ENCODE results near the gene PTGES3.
"Not testable (repeated sequence)": the region's sequence is repeated elsewhere in the genome, so short reads cannot be mapped to it uniquely, and the experiment has no call there.

PTGES3 gene

DNA sequence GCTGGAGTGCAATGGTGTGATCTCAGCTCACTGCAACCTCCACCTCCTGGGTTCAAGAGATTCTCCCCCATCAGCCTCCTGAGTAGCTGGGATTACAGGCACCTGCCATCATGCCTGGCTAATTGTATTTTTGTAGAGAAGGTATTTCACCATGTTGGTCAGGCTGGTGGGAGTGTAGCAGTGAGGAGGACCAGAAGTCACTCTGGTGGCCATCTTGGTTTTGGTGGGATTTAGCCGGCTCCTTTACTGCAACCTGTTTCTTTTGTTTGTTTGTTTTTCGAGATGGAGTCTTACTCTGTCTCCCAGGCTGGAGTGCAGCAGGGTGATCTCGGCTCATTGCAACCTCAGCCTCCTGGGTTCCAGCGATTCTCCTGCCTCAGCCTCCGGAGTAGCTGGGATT, 16.4 kb upstream of the PTGES3 start:
- DNase-seq = not testable (repeated sequence)

DNA sequence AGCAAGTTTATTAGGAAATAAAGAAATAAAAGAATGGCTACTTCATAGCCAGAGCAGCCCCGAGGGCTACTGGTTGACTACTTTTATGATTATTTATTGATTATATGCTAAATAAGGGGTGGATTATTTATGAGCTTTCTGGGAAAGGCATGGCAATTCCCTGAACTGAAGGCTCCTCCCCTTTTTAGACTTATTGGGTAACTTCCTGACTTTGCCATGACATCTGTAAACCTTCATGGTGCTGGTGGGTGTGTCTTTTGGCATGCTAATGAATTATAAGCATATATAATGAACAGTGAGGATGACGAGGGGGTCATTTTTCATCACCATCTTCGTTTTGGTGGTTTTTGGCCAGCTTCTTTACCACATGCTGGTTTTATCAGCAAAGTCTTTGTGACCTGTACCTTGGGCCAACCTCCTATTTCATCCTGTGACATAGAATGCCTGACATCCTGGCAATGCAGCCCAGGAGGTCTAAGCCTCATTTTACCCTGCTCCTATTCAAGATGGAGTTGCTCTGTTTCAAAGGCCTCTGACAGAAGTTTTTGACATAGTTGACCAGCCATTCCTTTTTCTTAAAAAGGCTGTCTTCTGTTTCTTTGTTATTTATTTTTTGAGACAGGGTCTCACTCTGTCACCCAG, 11.1 kb upstream of the PTGES3 start:
- no peak for DNase-seq

GRCh38 chr12:56695327-56696101, 7.4 kb upstream of the PTGES3 start:
- DNase-seq = no peak

DNA sequence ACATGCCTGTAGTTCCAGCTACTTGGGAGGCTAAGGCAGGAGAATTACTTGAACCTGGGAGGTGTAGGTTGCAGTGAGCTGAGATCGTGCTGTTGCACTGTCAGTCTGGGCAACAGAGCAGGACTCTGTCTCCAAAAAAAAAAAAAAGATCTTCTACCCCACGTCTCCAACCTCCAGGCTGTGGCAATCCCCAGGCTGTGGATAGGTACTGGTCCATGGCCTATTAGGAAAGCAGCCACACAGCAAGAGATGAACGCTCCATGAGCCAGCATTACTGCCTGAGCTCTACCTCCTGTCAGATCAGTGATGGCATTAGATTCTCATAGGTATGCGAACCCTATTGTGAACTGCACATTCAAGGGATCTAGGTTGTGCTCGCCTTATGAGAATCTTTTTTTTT, 6.1 kb upstream of the PTGES3 start:
- no peak for DNase-seq

- no peak for DNase-seq
These were observed 694 bp upstream of the PTGES3 start for GRCh38 chr12:56688846-56689109.

GRCh38 chr12:56687223-56688128, 608 bp downstream of the PTGES3 start:
- peak; percentile 61 for DNase-seq

GRCh38 chr12:56684745-56685359, 3.2 kb downstream of the PTGES3 start:
- no peak for DNase-seq

DNA sequence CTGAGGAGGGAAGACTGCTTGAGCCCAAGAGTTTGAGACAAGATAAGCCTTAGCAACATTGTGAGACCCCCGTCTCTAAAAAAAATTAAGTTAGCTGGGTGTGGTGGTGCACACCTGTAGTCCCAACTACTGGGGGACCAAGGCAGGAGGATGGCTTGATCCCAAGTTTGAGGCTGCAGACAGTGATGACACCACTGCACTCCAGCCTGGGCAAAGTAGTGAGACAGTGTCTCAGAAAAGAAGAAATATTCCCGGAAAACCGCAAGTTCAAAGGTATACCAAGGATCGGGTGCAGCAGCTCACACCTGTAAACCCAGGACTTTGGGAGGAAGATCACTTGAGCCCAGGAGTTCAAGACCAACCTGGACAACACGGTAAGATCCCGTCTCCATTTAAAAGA, 5.8 kb downstream of the PTGES3 start:
- DNase-seq = no peak

GRCh38 chr12:56679883-56680575, 8.1 kb downstream of the PTGES3 start:
- DNase-seq = no peak

- DNase-seq = no peak
These were observed 9.2 kb downstream of the PTGES3 start for GRCh38 chr12:56678852-56679251.

- DNase-seq = peak; percentile 47
These were observed 10.4 kb downstream of the PTGES3 start for GRCh38 chr12:56677680-56678079.

- no peak for DNase-seq
These were observed 11.1 kb downstream of the PTGES3 start for GRCh38 chr12:56676851-56677580.

- no peak for DNase-seq
These were observed 16.5 kb downstream of the PTGES3 start for GRCh38 chr12:56671608-56672007.

- no peak for DNase-seq
These were observed 17.2 kb downstream of the PTGES3 start for GRCh38 chr12:56670836-56671235.

- DNase-seq = no peak
These were observed 20.0 kb downstream of the PTGES3 start for GRCh38 chr12:56668197-56668457.

GRCh38 chr12:56661979-56662638, 26.0 kb downstream of the PTGES3 start:
- no peak for DNase-seq

DNA sequence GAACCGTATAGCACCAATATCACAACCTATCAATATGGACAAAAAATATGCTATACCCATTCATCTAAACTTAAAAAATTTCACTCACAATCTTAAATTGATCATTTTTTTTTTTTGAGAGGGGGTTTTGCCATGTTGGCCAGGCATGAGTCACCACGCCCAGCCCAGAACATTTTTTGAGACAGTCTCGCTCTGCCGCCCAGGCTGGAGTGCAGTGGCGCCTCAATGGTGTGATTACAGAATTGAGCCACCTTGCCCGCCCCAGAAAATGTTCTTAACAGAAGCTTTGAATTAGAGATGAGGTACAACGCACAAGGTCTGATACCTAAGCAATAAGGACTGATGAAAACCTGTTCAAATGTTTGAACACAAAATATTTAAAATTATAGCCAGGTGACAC, 26.5 kb downstream of the PTGES3 start:
- no peak for DNase-seq

GRCh38 chr12:56658921-56659320, 29.2 kb downstream of the PTGES3 start:
- DNase-seq = no peak

- DNase-seq = no peak
These were observed 30.4 kb downstream of the PTGES3 start for GRCh38 chr12:56657416-56658379.

DNA sequence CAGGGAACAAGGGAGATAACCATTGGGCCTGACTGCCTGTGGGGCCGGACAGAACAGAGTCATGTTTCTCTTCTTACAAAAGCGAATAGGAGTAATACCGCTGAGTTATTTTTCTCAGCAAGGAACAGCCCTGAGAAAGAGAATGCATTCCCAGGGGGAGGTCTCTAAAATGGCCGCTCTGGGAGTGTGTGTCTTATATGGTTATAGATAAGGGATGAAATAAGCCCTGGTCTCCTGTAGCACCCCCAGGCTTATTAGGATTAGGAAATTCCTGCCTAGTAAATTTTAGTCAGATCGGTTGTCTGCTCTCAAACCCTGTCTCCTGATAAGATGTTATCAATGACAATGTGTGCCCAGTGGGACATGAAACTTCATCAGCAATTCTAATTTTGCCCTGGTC, 34.3 kb downstream of the PTGES3 start:
- DNase-seq = not testable (repeated sequence)

DNA sequence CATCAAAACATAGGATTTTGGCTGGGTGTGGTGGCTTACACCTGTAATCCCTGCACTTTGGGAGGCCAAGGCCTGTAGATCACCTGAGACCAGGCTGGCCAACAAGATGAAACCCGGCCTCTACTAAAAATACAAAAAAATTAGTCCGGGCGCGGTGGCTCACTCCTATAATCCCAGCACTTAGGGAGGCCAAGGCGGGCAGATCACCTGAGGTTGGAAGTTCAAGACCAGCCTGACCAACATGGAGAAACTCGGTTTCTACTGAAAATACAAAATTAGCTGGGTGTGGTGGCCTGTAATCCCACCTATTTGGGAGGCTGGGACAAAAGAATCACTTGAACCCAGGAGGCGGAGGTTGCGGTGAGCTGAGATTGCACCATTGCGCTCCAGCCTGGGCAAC, 40.1 kb downstream of the PTGES3 start:
- not testable (repeated sequence) for DNase-seq

Data from stimulated activated CD4-positive, alpha-beta T cell treated with anti-CD3 and anti-CD28 coated beads, Interleukin-4, amount 100 ng/mL, for 24 hours (primary cell).